Neural cell (in vitro differentiated cells): ENCODE measurements around the gene PPP3CA.

Experiments used
- CTCF ChIP-seq: fragments of 450-650 bp; IDR thresholded peaks from 2 replicates; pipeline ENCODE4 v1.5.1; 2014; ENCODE audit warnings: antibody characterized with exemption, mild to moderate bottlenecking, moderate library complexity; ENCODE audit not compliant: poor library complexity, severe bottlenecking
- EZH2 ChIP-seq: fragments of 200-600, 300-800 bp; shearing (Covaris generic), sonication (generic); IDR thresholded peaks from 2 replicates; pipeline ENCODE4 v1.6.1; 2014; ENCODE audit warnings: antibody characterized with exemption, low read length, borderline replicate concordance, mild to moderate bottlenecking; ENCODE audit not compliant: insufficient read depth, poor library complexity, severe bottlenecking
- MXI1 ChIP-seq: fragments of 450-650 bp; conservative IDR thresholded peaks from 2 replicates; pipeline ENCODE4 v1.6.1; 2014; ENCODE audit warnings: antibody characterized with exemption, mild to moderate bottlenecking; ENCODE audit not compliant: poor library complexity, severe bottlenecking
- POLR2AphosphoS5 ChIP-seq: IDR thresholded peaks from 2 replicates; pipeline ENCODE4 v1.6.1; 2012
- SMC3 ChIP-seq: fragments of 450-650 bp; conservative IDR thresholded peaks from 2 replicates; pipeline ENCODE4 v1.6.1; 2014; ENCODE audit warnings: antibody characterized with exemption, mild to moderate bottlenecking, moderate library complexity; ENCODE audit not compliant: poor library complexity
- TAF1 ChIP-seq: IDR thresholded peaks from 2 replicates; pipeline ENCODE4 v1.6.1; 2012; ENCODE audit warnings: low read depth

GRCh38 chr4:101050088-101050836 is 297.1 kb downstream of the PPP3CA start:
- TF ChIP-seq CTCF (no peak), TAF1 (no peak), POLR2AphosphoS5 (no peak), MXI1 (no peak), EZH2 (no peak), SMC3 (no peak)
